Muscle of leg (tissue), 11 donors: ENCODE data around the gene CBX1. TPM values are rescaled to one million over a fixed set of nuclear protein-coding genes. Genes with fewer than 3 reads are reported as not detected.
A peak's percentile ranks its signal among the peaks of the same experiment; 100 is the strongest.
"Not testable (repeated sequence)": the region's sequence is repeated elsewhere in the genome, so short reads cannot be mapped to it uniquely, and the experiment has no call there.

Source experiments
- DNase-seq: peaks from one replicate; pipeline ENCODE4 v3.0.0; 2013
- H3K27ac ChIP-seq: one replicate; pipeline ENCODE4 v1.5.1; 2013; ENCODE audit warnings: mild to moderate bottlenecking, low read length, control low read depth
- H3K27me3 ChIP-seq: one replicate; pipeline ENCODE4 v1.6.1; 2013; ENCODE audit warnings: low read length; ENCODE audit not compliant: control insufficient read depth, insufficient read depth
- H3K36me3 ChIP-seq: one replicate; pipeline ENCODE4 v1.6.1; 2013; ENCODE audit warnings: low read length; ENCODE audit not compliant: control insufficient read depth, insufficient read depth
- H3K4me1 ChIP-seq: one replicate; pipeline ENCODE4 v1.6.1; 2013; ENCODE audit warnings: low read length; ENCODE audit not compliant: control insufficient read depth, insufficient read depth
- H3K4me3 ChIP-seq: one replicate; pipeline ENCODE4 v1.5.1; 2013; ENCODE audit warnings: low read length, control low read depth
- H3K9me3 ChIP-seq: replicated peaks from 2 replicates; pipeline ENCODE4 v1.6.1; 2013; ENCODE audit warnings: low read depth, low read length; ENCODE audit not compliant: control insufficient read depth
- whole genome bisulfite sequencing: methylation state at CpG from one replicate; pipeline ENCODE4 v1.1.5; 2013; ENCODE audit warnings: missing lambda C conversion rate; ENCODE audit not compliant: insufficient coverage; 5-methylcytosine and 5-hydroxymethylcytosine counted together
- polyA plus RNA-seq, 8 donors: library from polyadenylated mRNA; unstranded; fragments of 120-200 nt; gene quantifications; one replicate each; pipeline versions ENCODE4 v1.2.1 to v1.2.3, GENCODE V29; 2013; ENCODE audit warnings: inconsistent platforms in 1 of 8, low replicate concordance in 1 of 8; ENCODE audit not compliant: insufficient read length in 8 of 8, insufficient read depth in 1 of 8
- total RNA-seq: library from RNA; stranded (reverse); fragments of 120-200 nt; gene quantifications from one replicate; pipeline ENCODE4 v1.2.4, GENCODE V29; 2013

CBX1 gene
- total and polyA plus RNA-seq, 9 donors = 54.0 to 118 (median 87.4) TPM

GRCh38 chr17:48046296-48046695 lies 55.0 kb downstream of the CBX1 start:
- WGBS = no CpG with 5 or more reads among the region's 7 CpGs
- H3K27ac ChIP-seq = peak overlapping the region; percentile 94
- no peaks in the 10 kb centered on the region for H3K9me3 ChIP-seq
- no peaks in the 10 kb centered on the region for H3K27me3 ChIP-seq
- no peak overlapping the region for H3K4me3 ChIP-seq
- no peak for DNase-seq
- H3K4me1 ChIP-seq = peaks cover 44% of the 10 kb centered on the region
- H3K36me3 ChIP-seq = peaks cover 8% of the 10 kb centered on the region

GRCh38 chr17:48045316-48046001 lies 55.8 kb downstream of the CBX1 start:
- no peak overlapping the region for H3K4me3 ChIP-seq
- no peaks in the 10 kb centered on the region for H3K9me3 ChIP-seq
- peak overlapping the region; percentile 94 for H3K27ac ChIP-seq
- peak; percentile 87 for DNase-seq
- H3K4me1 ChIP-seq = peaks cover 36% of the 10 kb centered on the region
- H3K36me3 ChIP-seq = no peaks in the 10 kb centered on the region
- no peaks in the 10 kb centered on the region for H3K27me3 ChIP-seq
- WGBS = 28% methylated on average over 4 of the region's 8 CpGs

- Histone ChIP-seq H3K4me1 (peaks cover 34% of the 10 kb centered on the region), H3K27me3 (no peaks in the 10 kb centered on the region), H3K27ac (peak overlapping the region; percentile 94), H3K4me3 (no peak overlapping the region), H3K36me3 (no peaks in the 10 kb centered on the region), H3K9me3 (no peaks in the 10 kb centered on the region)
- WGBS = no CpG with 5 or more reads among the region's 4 CpGs
- no peak for DNase-seq
Observed at GRCh38 chr17:48044851-48045250, 56.4 kb downstream of the CBX1 start.

- DNase-seq = no peak
- no peaks in the 10 kb centered on the region for H3K9me3 ChIP-seq
- H3K4me1 ChIP-seq = peaks cover 26% of the 10 kb centered on the region
- WGBS = no CpG with 5 or more reads among the region's 2 CpGs
- no peaks in the 10 kb centered on the region for H3K36me3 ChIP-seq
- no peak overlapping the region for H3K27ac ChIP-seq
- no peaks in the 10 kb centered on the region for H3K27me3 ChIP-seq
- no peak overlapping the region for H3K4me3 ChIP-seq
Observed at GRCh38 chr17:48043176-48043575, 58.1 kb downstream of the CBX1 start.

- DNase-seq = no peak
- no peak overlapping the region for H3K27ac ChIP-seq
- peaks cover 15% of the 10 kb centered on the region for H3K4me1 ChIP-seq
- WGBS = no CpG with 5 or more reads among the region's 2 CpGs
- no peaks in the 10 kb centered on the region for H3K9me3 ChIP-seq
- H3K4me3 ChIP-seq = no peak overlapping the region
- H3K27me3 ChIP-seq = peaks cover 6% of the 10 kb centered on the region
- H3K36me3 ChIP-seq = peaks cover 3% of the 10 kb centered on the region
Observed at GRCh38 chr17:48038687-48039086, 62.6 kb downstream of the CBX1 start.

GRCh38 chr17:48037838-48038323 lies 63.4 kb downstream of the CBX1 start:
- H3K27ac ChIP-seq = peak overlapping the region; percentile 0
- DNase-seq = peak; percentile 52
- no peaks in the 10 kb centered on the region for H3K9me3 ChIP-seq
- 8% methylated on average over 15 of the region's 19 CpGs for WGBS
- peaks cover 15% of the 10 kb centered on the region for H3K4me1 ChIP-seq
- H3K4me3 ChIP-seq = peak overlapping the region; percentile 2
- H3K27me3 ChIP-seq = peaks cover 6% of the 10 kb centered on the region
- peaks cover 11% of the 10 kb centered on the region for H3K36me3 ChIP-seq

- peaks cover 15% of the 10 kb centered on the region for H3K4me1 ChIP-seq
- peak within 1 kb of the TSS; percentile 77 for H3K27ac ChIP-seq
- DNase-seq = peak; percentile 63
- H3K27me3 ChIP-seq = peaks cover 6% of the 10 kb centered on the region
- peak within 1 kb of the TSS; percentile 79 for H3K4me3 ChIP-seq
- H3K36me3 ChIP-seq = peaks cover 15% of the 10 kb centered on the region
- H3K9me3 ChIP-seq = no peaks in the 10 kb centered on the region
- under 1% methylated on average over 66 of the region's 73 CpGs for WGBS
Observed at GRCh38 chr17:48037036-48037837, 64.0 kb downstream of the CBX1 start, which contains the start of gene COPZ2. TSS of gene COPZ2 (minus strand) at chr17:48037797. CDS start at chr17:48037777, 20 bp downstream.

GRCh38 chr17:48036693-48037035 lies 64.6 kb downstream of the CBX1 start:
- peaks cover 15% of the 10 kb centered on the region for H3K4me1 ChIP-seq
- H3K9me3 ChIP-seq = no peaks in the 10 kb centered on the region
- H3K27me3 ChIP-seq = peaks cover 6% of the 10 kb centered on the region
- 15% methylated on average over 4 of the region's 6 CpGs for WGBS
- H3K4me3 ChIP-seq = peak overlapping the region; percentile 79
- no peak for DNase-seq
- H3K27ac ChIP-seq = no peak overlapping the region
- H3K36me3 ChIP-seq = peaks cover 21% of the 10 kb centered on the region

- not testable (repeated sequence) for H3K9me3 ChIP-seq, DNase-seq, H3K27ac ChIP-seq, H3K4me3 ChIP-seq, H3K27me3 ChIP-seq
- peaks cover 22% of the 10 kb centered on the region for H3K36me3 ChIP-seq
- H3K4me1 ChIP-seq = peaks cover 22% of the 10 kb centered on the region
- WGBS = no CpG with 5 or more reads among the region's 12 CpGs
Observed at GRCh38 chr17:48034734-48035133, 66.5 kb downstream of the CBX1 start.

- H3K9me3 ChIP-seq = no peaks in the 10 kb centered on the region
- H3K36me3 ChIP-seq = peaks cover 28% of the 10 kb centered on the region
- H3K27me3 ChIP-seq = peaks cover 6% of the 10 kb centered on the region
- peaks cover 14% of the 10 kb centered on the region for H3K4me1 ChIP-seq
- 91% methylated on average over 3 of the region's 6 CpGs for WGBS
- no peak overlapping the region for H3K27ac ChIP-seq
- H3K4me3 ChIP-seq = no peak overlapping the region
- DNase-seq = no peak
Observed at GRCh38 chr17:48031966-48032365, 69.3 kb downstream of the CBX1 start.
